NCI-H1694 treated with DMSO at 0.1 percent for 48 hours (cell line): ENCODE results near the gene PGPEP1.
"Not testable (repeated sequence)": the region's sequence is repeated elsewhere in the genome, so short reads cannot be mapped to it uniquely, and the experiment has no call there.

Experiments
- DNase-seq: peaks from one replicate; lab custom pipeline; 2025; lab: John Stamatoyannopoulos, UW

PGPEP1 gene

GRCh38 chr19:18391509-18392075 is 51.2 kb downstream of the PGPEP1 start:
- no peak for DNase-seq

- no peak for DNase-seq
Observed at GRCh38 chr19:18392417-18392816, 52.0 kb downstream of the PGPEP1 start.

GRCh38 chr19:18392926-18393325 is 52.5 kb downstream of the PGPEP1 start:
- no peak for DNase-seq

GRCh38 chr19:18393836-18394235 is 53.4 kb downstream of the PGPEP1 start:
- no peak for DNase-seq

- no peak for DNase-seq
Observed at GRCh38 chr19:18396471-18397241, 56.3 kb downstream of the PGPEP1 start.

- DNase-seq = no peak
Observed at GRCh38 chr19:18397242-18398202, 57.1 kb downstream of the PGPEP1 start, which contains the start of gene LRRC25. Gene LRRC25 (minus strand): TSS chr19:18397622. CDS start chr19:18396963, 659 bp downstream.

GRCh38 chr19:18399008-18399407 is 58.6 kb downstream of the PGPEP1 start:
- no peak for DNase-seq

GRCh38 chr19:18401580-18402112 is 61.2 kb downstream of the PGPEP1 start:
- DNase-seq = no peak

- DNase-seq = not testable (repeated sequence)
Observed at GRCh38 chr19:18402455-18403248, 62.3 kb downstream of the PGPEP1 start.

- not testable (repeated sequence) for DNase-seq
Observed at GRCh38 chr19:18405754-18406153, 65.4 kb downstream of the PGPEP1 start.

GRCh38 chr19:18406749-18407148 is 66.4 kb downstream of the PGPEP1 start:
- DNase-seq = no peak

- peak; percentile 11 for DNase-seq
Observed at GRCh38 chr19:18408053-18408476, 67.7 kb downstream of the PGPEP1 start.

- DNase-seq = no peak
Observed at GRCh38 chr19:18412610-18413239, 72.3 kb downstream of the PGPEP1 start.

GRCh38 chr19:18414504-18415177 is 74.2 kb downstream of the PGPEP1 start:
- DNase-seq = no peak

- no peak for DNase-seq
Observed at GRCh38 chr19:18415178-18415867, 74.9 kb downstream of the PGPEP1 start.

GRCh38 chr19:18416778-18417249 is 76.4 kb downstream of the PGPEP1 start:
- peak; percentile 53 for DNase-seq

- peak; percentile 23 for DNase-seq
Observed at GRCh38 chr19:18417250-18418028, 77.0 kb downstream of the PGPEP1 start.

GRCh38 chr19:18418029-18418482 is 77.7 kb downstream of the PGPEP1 start:
- no peak for DNase-seq
